DND-41 (cell line): ENCODE data around the gene PKD1L1.

ENCODE experiments used
- ATAC-seq: fragments of 200-7000 bp; cut with Tn5 transposase; 3 replicates; pipeline ENCODE4 v1.9.1; 2021; ENCODE audit warnings: low read depth; ENCODE audit not compliant: insufficient read depth
- DNase-seq: peaks from one replicate; pipeline ENCODE4 v3.0.0-alpha.2; 2020
- H2AFZ ChIP-seq: 2 replicates; pipeline ENCODE4 v1.6.0; 2012; ENCODE audit warnings: low read depth, low read length
- H3K27ac ChIP-seq: 2 replicates; pipeline ENCODE4 v1.5.1; 2012; ENCODE audit warnings: low read length, inconsistent platforms
- H3K27me3 ChIP-seq: fragments of 200-600 bp; sonication (generic); 2 replicates; pipeline ENCODE4 v1.6.0; 2012; ENCODE audit warnings: low read length, mild to moderate bottlenecking, inconsistent platforms; ENCODE audit not compliant: insufficient read depth, poor library complexity
- H3K36me3 ChIP-seq: 2 replicates; pipeline ENCODE4 v1.5.1; 2012; ENCODE audit warnings: low read length, inconsistent platforms; ENCODE audit not compliant: insufficient read depth
- H3K4me1 ChIP-seq: 2 replicates; pipeline ENCODE4 v1.5.1; 2012; ENCODE audit warnings: mild to moderate bottlenecking, low read length; ENCODE audit not compliant: insufficient read depth
- H3K4me2 ChIP-seq: 2 replicates; pipeline ENCODE4 v1.6.0; 2012; ENCODE audit warnings: mild to moderate bottlenecking, moderate library complexity, low read length, inconsistent platforms; ENCODE audit not compliant: insufficient read depth
- H3K4me3 ChIP-seq, 2 experiments: fragments of 200-600 bp in 1 of 2; shearing (Covaris generic) in 1 of 2; 2 replicates each; pipeline ENCODE4 v1.5.1; 2012 to 2016; ENCODE audit warnings: inconsistent platforms in 2 of 2, low read length in 2 of 2, mild to moderate bottlenecking in 2 of 2, low read depth in 1 of 2, moderate library complexity in 1 of 2
- H3K79me2 ChIP-seq: 2 replicates; pipeline ENCODE4 v1.6.0; 2012; ENCODE audit warnings: low read length, inconsistent platforms; ENCODE audit not compliant: insufficient read depth
- H3K9ac ChIP-seq: 2 replicates; pipeline ENCODE4 v1.6.0; 2012; ENCODE audit warnings: low read depth, mild to moderate bottlenecking, inconsistent platforms, low read length, moderate library complexity
- H3K9me3 ChIP-seq: 2 replicates; pipeline ENCODE4 v1.5.1; 2012; ENCODE audit warnings: low read length, moderate library complexity, mild to moderate bottlenecking, inconsistent platforms; ENCODE audit not compliant: insufficient read depth, severe bottlenecking
- H4K20me1 ChIP-seq: 2 replicates; pipeline ENCODE4 v1.6.0; 2012; ENCODE audit warnings: low read length; ENCODE audit not compliant: insufficient read depth
- CTCF ChIP-seq: IDR thresholded peaks from 2 replicates; pipeline ENCODE4 v1.5.1; 2012; ENCODE audit warnings: borderline replicate concordance, low read length, moderate library complexity, mild to moderate bottlenecking; ENCODE audit not compliant: poor library complexity, severe bottlenecking; ENCODE audit errors: extremely low read depth
- EZH2 ChIP-seq: IDR thresholded peaks from 3 replicates; pipeline ENCODE4 v1.6.1; 2012; ENCODE audit warnings: borderline replicate concordance, low read depth, mild to moderate bottlenecking, moderate library complexity, low read length, inconsistent platforms; ENCODE audit not compliant: severe bottlenecking

PKD1L1 gene

DNA sequence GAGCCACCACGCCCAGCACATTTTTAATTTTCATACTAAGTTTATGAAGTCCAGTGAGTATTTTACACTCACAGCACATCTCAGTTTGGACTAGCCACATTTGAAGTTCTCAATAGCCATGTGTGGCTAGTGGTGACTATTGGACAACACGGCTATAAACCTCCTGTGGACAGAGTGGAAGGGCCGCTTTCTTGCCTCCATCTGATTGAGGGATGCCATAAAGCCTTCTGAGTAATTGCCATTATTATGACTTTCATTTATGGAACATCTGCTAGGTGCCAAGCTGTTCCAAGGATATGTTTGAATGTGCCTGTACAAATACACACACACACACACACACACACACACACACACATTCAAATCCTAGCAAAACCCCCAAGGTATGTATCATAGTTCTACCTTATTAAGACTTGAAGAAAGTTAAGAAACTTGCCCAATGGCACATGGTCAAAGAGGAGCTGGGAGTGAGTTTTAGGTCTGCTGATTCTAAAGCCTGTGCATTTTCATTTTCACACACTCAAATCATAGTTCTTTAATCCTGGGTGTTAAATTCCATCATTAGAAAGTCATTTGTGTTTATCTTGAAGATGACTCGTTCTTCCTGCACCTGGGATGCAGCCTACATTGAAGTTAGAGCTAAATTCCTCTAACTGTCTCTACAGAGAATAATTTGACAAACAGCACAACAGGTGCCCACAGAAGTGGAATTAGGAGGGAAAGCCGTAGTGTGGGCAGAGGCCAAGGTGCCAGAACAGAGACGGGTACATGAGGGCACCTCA is 143.3 kb downstream of the PKD1L1 start:
- DNase-seq (no peak), ATAC-seq (no peak)

GRCh38 chr7:47803846-47804245 is 144.4 kb downstream of the PKD1L1 start:
- no peak overlapping the region for H3K9ac ChIP-seq
- no peak for DNase-seq
- no peaks in the 10 kb centered on the region for H3K9me3 ChIP-seq
- H3K27ac ChIP-seq, result no peak overlapping the region
- no peaks in the 10 kb centered on the region for H3K4me1 ChIP-seq
- H3K79me2 ChIP-seq, result no peaks in the 10 kb centered on the region
- TF ChIP-seq CTCF (no peak), EZH2 (no peak)
- H2AFZ ChIP-seq, result no peak overlapping the region
- H3K36me3 ChIP-seq, result no peaks in the 10 kb centered on the region
- H3K4me2 ChIP-seq, result no peak overlapping the region
- no peaks in the 10 kb centered on the region for H3K27me3 ChIP-seq
- H3K4me3 ChIP-seq, result no peak overlapping the region
- ATAC-seq, result no peak
- H4K20me1 ChIP-seq, result no peaks in the 10 kb centered on the region

More for the DNA sequence above, 143.3 kb downstream of the PKD1L1 start:
- no peaks in the 10 kb centered on the region for H3K9me3 ChIP-seq
- no peak overlapping the region for H3K9ac ChIP-seq
- H3K4me2 ChIP-seq, result no peak overlapping the region
- H4K20me1 ChIP-seq, result no peaks in the 10 kb centered on the region
- TF ChIP-seq EZH2, result no peak
- no peak overlapping the region for H3K27ac ChIP-seq
- no peak overlapping the region for H3K4me3 ChIP-seq
- H3K36me3 ChIP-seq, result no peaks in the 10 kb centered on the region
- H3K4me1 ChIP-seq, result no peaks in the 10 kb centered on the region
- no peak overlapping the region for H2AFZ ChIP-seq
- H3K79me2 ChIP-seq, result no peaks in the 10 kb centered on the region
- no peaks in the 10 kb centered on the region for H3K27me3 ChIP-seq

DNA sequence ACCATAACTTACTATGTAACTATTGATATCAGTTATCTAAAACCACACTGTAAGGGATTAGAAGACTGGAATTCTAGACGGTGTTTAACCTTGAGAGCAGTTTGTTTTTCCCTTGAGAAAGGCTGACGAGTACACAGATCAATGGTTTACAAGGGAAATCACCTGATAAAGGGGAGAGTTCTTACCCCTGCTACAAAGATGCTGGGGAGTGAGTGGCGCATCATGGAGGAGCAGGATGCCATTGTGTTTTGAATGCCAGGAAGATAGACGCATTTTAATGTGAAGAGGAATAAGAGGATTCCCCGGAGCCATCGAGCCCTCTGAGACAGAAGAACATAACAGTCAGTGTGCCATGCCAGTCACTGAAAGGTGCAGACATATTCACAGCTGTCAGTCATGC is 145.2 kb downstream of the PKD1L1 start:
- ATAC-seq, result no peak
- no peak for TF ChIP-seq CTCF
- TF ChIP-seq EZH2, result no peak
- Histone ChIP-seq H2AFZ (no peak overlapping the region), H3K9ac (no peak overlapping the region), H3K27ac (no peak overlapping the region), H3K4me1 (no peaks in the 10 kb centered on the region), H3K4me3 (no peak overlapping the region), H3K9me3 (no peaks in the 10 kb centered on the region), H3K27me3 (no peaks in the 10 kb centered on the region), H3K4me2 (no peak overlapping the region), H3K36me3 (no peaks in the 10 kb centered on the region), H3K79me2 (no peaks in the 10 kb centered on the region), H4K20me1 (no peaks in the 10 kb centered on the region)
- DNase-seq, result no peak

DNA sequence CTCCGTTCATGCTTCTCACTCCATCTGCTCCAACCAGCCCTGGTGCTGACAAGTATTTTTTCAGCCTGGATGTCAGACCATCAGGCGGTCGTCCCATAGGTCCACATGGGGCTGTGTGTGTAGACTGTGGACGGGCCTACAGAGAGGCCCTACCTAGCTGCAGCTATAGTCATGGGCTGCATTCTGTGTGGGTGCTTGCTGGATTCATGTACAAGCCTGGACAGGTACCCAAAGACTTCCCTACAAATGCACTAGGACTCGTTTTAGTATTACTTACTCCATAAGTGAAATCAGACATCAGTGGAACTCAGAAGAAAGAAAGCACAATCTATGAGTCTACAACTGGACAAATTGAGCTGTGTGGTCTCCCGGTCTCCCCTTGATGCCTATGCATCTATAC is 146.8 kb downstream of the PKD1L1 start:
- Histone ChIP-seq H3K79me2 (no peaks in the 10 kb centered on the region), H3K4me1 (no peaks in the 10 kb centered on the region), H3K9me3 (no peaks in the 10 kb centered on the region), H3K4me3 (no peak overlapping the region), H3K27me3 (no peaks in the 10 kb centered on the region), H4K20me1 (no peaks in the 10 kb centered on the region), H3K9ac (no peak overlapping the region), H3K27ac (no peak overlapping the region), H3K36me3 (no peaks in the 10 kb centered on the region), H2AFZ (no peak overlapping the region), H3K4me2 (no peak overlapping the region)
- ATAC-seq (no peak), DNase-seq (no peak)
- TF ChIP-seq EZH2 (no peak), CTCF (no peak)
